Transverse colon (tissue), 4 donors: ENCODE results near the gene S100A16. TPM values are rescaled to one million over a fixed set of nuclear protein-coding genes. Genes with fewer than 3 reads are reported as not detected.
"Not testable (repeated sequence)": the region's sequence is repeated elsewhere in the genome, so short reads cannot be mapped to it uniquely, and the experiment has no call there.

Experiments used
- DNase-seq: peaks from one replicate; pipeline ENCODE4 v3.0.0-alpha.2; 2019
- H3K27ac ChIP-seq, 4 donors: fragments of 200-600 bp; sonication (generic); 2 replicates each; pipeline ENCODE4 v1.5.1; 2016 to 2018; ENCODE audit warnings: inconsistent platforms in 4 of 4
- H3K27me3 ChIP-seq: fragments of 200-600 bp; sonication (generic); 2 replicates; pipeline ENCODE4 v1.5.1; 2017; ENCODE audit warnings: inconsistent platforms
- H3K36me3 ChIP-seq, 4 donors: fragments of 200-600 bp; sonication (generic); 2 replicates each; pipeline ENCODE4 v1.5.1; 2017 to 2019; ENCODE audit warnings: inconsistent platforms in 4 of 4
- H3K4me1 ChIP-seq, 4 donors: fragments of 200-600 bp; sonication (generic); 2 replicates each; pipeline ENCODE4 v1.5.1; 2017 to 2020; ENCODE audit warnings: inconsistent platforms in 4 of 4
- H3K4me3 ChIP-seq, 4 donors: fragments of 200-600 bp; sonication (generic); 1 replicate in 1 of 4; 2 replicates in 3 of 4; pipeline versions ENCODE4 v1.5.1 to v1.6.1; 2017 to 2019; ENCODE audit warnings: inconsistent platforms in 4 of 4
- H3K9me3 ChIP-seq, 2 donors: fragments of 200-600 bp; sonication (generic); 2 replicates each; pipeline ENCODE4 v1.5.1; 2017 to 2019; ENCODE audit warnings: inconsistent platforms in 2 of 2
- CTCF ChIP-seq, 5 experiments: fragments of 200-600 bp in 3 of 5; fragments of 450-650 bp in 2 of 5; sonication (generic) in 3 of 5; IDR thresholded peaks; 1 replicate in 2 of 5; 2 replicates in 3 of 5; pipeline ENCODE4 v1.5.1; 2016 to 2017; ENCODE audit warnings: antibody characterized with exemption in 5 of 5, inconsistent platforms in 3 of 5, mild to moderate bottlenecking in 2 of 5, moderate library complexity in 1 of 5
- EP300 ChIP-seq: sonication (generic); formaldehyde crosslinking; IDR thresholded peaks from one replicate; pipeline ENCODE4 v1.6.1; 2017; ENCODE audit warnings: antibody characterized with exemption, low read depth
- POLR2A ChIP-seq: fragments of 450-650 bp; IDR thresholded peaks from one replicate; pipeline ENCODE4 v1.6.1; 2016; ENCODE audit warnings: antibody characterized with exemption, mild to moderate bottlenecking, moderate library complexity
- POLR2AphosphoS5 ChIP-seq, 3 donors: sonication (generic); formaldehyde crosslinking; IDR thresholded peaks; one replicate each; pipeline ENCODE4 v1.6.1; 2016; ENCODE audit warnings: antibody characterized with exemption in 3 of 3
- WGBS, 2 donors: methylation state at CpG; one replicate each; pipeline ENCODE4 v1.1.5; 2018; ENCODE audit warnings: low coverage in 1 of 2; 5-methylcytosine and 5-hydroxymethylcytosine counted together
- in situ Hi-C, 4 donors: fragments of 200-750 bp; cut with MboI; loops; one replicate each; pipeline versions ENCODE4 v1.15.0 to v1.15.1; 2017; ENCODE audit warnings: low sequenced_read_pairs in 3 of 4, low pct_ligation_motif_present in 1 of 4, low pct_unique_long_range_greater_than_20kb in 1 of 4
- intact Hi-C: fragments of 100-400 bp; cut with DNase I; formaldehyde crosslinking; loops from one replicate; pipeline ENCODE4 v1.15.1; 2023; ENCODE audit warnings: low total_unique reads
- total RNA-seq, 4 donors: library from RNA; depleted of rRNA; stranded (reverse); fragments of >200 nt; gene quantifications; one replicate each; pipeline ENCODE4 v1.1.0, GENCODE V29; 2016

Gene S100A16
- total RNA-seq, 4 donors from 2014 or later, result 181 to 223 (median 196) TPM

GRCh38 chr1:153642161-153642560, 29.2 kb upstream of the S100A16 start:
- 86 to 93% methylated on average over 3 to 11 of the region's 11 CpGs for whole genome bisulfite sequencing, 2 donors
- peaks cover 2 to 90% (median 43%) of the 10 kb centered on the region in 4 donors for H3K36me3 ChIP-seq
- TF ChIP-seq EP300, result no peak
- no peak for TF ChIP-seq CTCF (IDR thresholded peaks at IDR 0.05)
- TF ChIP-seq POLR2A, result no peak
- TF ChIP-seq POLR2AphosphoS5 (IDR thresholded peaks at IDR 0.05), result no peak

GRCh38 chr1:153640861-153641260, 27.9 kb upstream of the S100A16 start:
- peaks cover 2 to 29% (median 17%) of the 10 kb centered on the region in 4 donors for H3K4me1 ChIP-seq
- H3K27me3 ChIP-seq, result no peaks in the 10 kb centered on the region
- no peaks in the 10 kb centered on the region for H3K9me3 ChIP-seq
- intact Hi-C loops, result no loop called here
- DNase-seq, result no peak
- H3K4me3 ChIP-seq, result no peak overlapping the region
- peaks cover 2 to 95% (median 49%) of the 10 kb centered on the region in 4 donors for H3K36me3 ChIP-seq
- TF ChIP-seq POLR2AphosphoS5 (IDR thresholded peaks at IDR 0.05) (no peak), EP300 (no peak), POLR2A (no peak), CTCF (IDR thresholded peaks at IDR 0.05) (no peak)
- in situ Hi-C loops, result no loop called here
- 68 to 88% methylated on average over 3 to 6 of the region's 6 CpGs for WGBS, 2 donors
- no peak overlapping the region for H3K27ac ChIP-seq

More at GRCh38 chr1:153642161-153642560, 29.2 kb upstream of the S100A16 start:
- no peak overlapping the region for H3K27ac ChIP-seq
- peaks cover 0 to 16% (median 7%) of the 10 kb centered on the region in 4 donors for H3K4me1 ChIP-seq
- no peak for DNase-seq
- no peaks in the 10 kb centered on the region for H3K9me3 ChIP-seq
- intact Hi-C loops, result no loop called here
- no peaks in the 10 kb centered on the region for H3K27me3 ChIP-seq
- no peak overlapping the region for H3K4me3 ChIP-seq
- in situ Hi-C loops, result no loop called here

- DNase-seq, H3K27me3 ChIP-seq, intact Hi-C loops, H3K27ac ChIP-seq, H3K9me3 ChIP-seq, H3K4me3 ChIP-seq, in situ Hi-C loops: not testable (repeated sequence)
- Histone ChIP-seq H3K36me3 (peaks cover 0 to 88% (median 44%) of the 10 kb centered on the region in 4 donors), H3K4me1 (peaks cover 9 to 36% (median 24%) of the 10 kb centered on the region in 4 donors)
- 90 to 98% methylated on average over 2 to 5 of the region's 5 CpGs for WGBS, 2 donors
These were observed 27.3 kb upstream of the S100A16 start for GRCh38 chr1:153640213-153640612.

GRCh38 chr1:153639280-153639679, 26.3 kb upstream of the S100A16 start:
- Histone ChIP-seq H3K36me3 (peaks cover 0 to 79% (median 40%) of the 10 kb centered on the region in 4 donors), H3K27ac (no peak overlapping the region), H3K9me3 (no peaks in the 10 kb centered on the region), H3K27me3 (no peaks in the 10 kb centered on the region), H3K4me1 (peaks cover 10 to 40% (median 28%) of the 10 kb centered on the region in 4 donors), H3K4me3 (no peak overlapping the region)
- intact Hi-C loops, result no loop called here
- 73 to 81% methylated on average over 3 of the region's 3 CpGs for WGBS, 2 donors
- TF ChIP-seq CTCF (IDR thresholded peaks at IDR 0.05) (no peak), EP300 (no peak), POLR2AphosphoS5 (IDR thresholded peaks at IDR 0.05) (no peak), POLR2A (no peak)
- in situ Hi-C loops, result no loop called here
- DNase-seq, result no peak

- Histone ChIP-seq H3K9me3 (no peaks in the 10 kb centered on the region), H3K27me3 (no peaks in the 10 kb centered on the region), H3K27ac (no peak overlapping the region), H3K4me1 (peaks cover 12 to 41% (median 32%) of the 10 kb centered on the region in 4 donors), H3K4me3 (no peak overlapping the region), H3K36me3 (peaks cover 0 to 70% (median 35%) of the 10 kb centered on the region in 4 donors)
- DNase-seq, result no peak
- 52 to 84% methylated on average over 5 to 6 of the region's 6 CpGs for WGBS, 2 donors
- in situ Hi-C loops, result no loop called here
- TF ChIP-seq POLR2AphosphoS5 (IDR thresholded peaks at IDR 0.05) (no peak), EP300 (no peak), CTCF (IDR thresholded peaks at IDR 0.05) (no peak), POLR2A (no peak)
- intact Hi-C loops, result no loop called here
These were observed 25.3 kb upstream of the S100A16 start for GRCh38 chr1:153638261-153638660.
